PC-3 (cell line): Measurements from ENCODE around the gene ESR2.

ENCODE experiments used
- EZH2 ChIP-seq: fragments of 300-600 bp; sonication (generic); IDR thresholded peaks from one replicate; pipeline ENCODE4 v1.6.1; 2017; ENCODE audit warnings: antibody characterized with exemption, mild to moderate bottlenecking, low read length; ENCODE audit not compliant: unreplicated experiment
- TF ChIP-seq, protein P1 (sequence below): fragments of 300-600 bp; sonication (generic); conservative IDR thresholded peaks from 2 replicates; pipeline ENCODE4 v1.5.1; 2017; ENCODE audit warnings: antibody characterized with exemption, low read depth, mild to moderate bottlenecking, low read length

DNA sequence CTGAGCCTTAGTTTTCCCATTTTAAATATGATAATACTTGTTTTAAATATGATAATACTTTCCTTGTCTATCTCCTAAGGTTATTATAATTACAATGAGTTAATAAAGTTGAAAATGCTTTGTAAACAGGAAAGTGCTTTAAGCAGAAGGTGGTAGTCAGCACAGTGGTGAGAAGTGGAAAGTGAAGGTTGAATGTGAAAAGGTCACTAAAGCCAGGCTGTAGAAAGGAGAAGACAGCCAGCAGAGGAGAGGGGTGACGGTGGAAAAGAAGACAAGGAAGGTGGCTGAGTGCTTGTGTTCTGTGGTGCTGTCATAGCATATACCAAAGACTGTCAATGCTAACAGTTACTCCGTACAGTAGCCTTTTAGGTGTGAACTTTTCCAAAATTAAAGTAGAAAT is 117.8 kb downstream of the ESR2 start:
- TF ChIP-seq, protein P1, sequence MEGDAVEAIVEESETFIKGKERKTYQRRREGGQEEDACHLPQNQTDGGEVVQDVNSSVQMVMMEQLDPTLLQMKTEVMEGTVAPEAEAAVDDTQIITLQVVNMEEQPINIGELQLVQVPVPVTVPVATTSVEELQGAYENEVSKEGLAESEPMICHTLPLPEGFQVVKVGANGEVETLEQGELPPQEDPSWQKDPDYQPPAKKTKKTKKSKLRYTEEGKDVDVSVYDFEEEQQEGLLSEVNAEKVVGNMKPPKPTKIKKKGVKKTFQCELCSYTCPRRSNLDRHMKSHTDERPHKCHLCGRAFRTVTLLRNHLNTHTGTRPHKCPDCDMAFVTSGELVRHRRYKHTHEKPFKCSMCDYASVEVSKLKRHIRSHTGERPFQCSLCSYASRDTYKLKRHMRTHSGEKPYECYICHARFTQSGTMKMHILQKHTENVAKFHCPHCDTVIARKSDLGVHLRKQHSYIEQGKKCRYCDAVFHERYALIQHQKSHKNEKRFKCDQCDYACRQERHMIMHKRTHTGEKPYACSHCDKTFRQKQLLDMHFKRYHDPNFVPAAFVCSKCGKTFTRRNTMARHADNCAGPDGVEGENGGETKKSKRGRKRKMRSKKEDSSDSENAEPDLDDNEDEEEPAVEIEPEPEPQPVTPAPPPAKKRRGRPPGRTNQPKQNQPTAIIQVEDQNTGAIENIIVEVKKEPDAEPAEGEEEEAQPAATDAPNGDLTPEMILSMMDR, result no peak
- TF ChIP-seq EZH2, result no peak
